PFSK-1 (cell line): ENCODE data around the gene DBF4B.
A peak's percentile ranks its signal among the peaks of the same experiment; 100 is the strongest.

Source experiments
- FOXP2 ChIP-seq: optimal IDR thresholded peaks from 2 replicates; pipeline ENCODE3; 2011; ENCODE audit warnings: borderline replicate concordance, control low read depth, inconsistent platforms; ENCODE audit not compliant: insufficient read depth; ENCODE audit errors: extremely low read length, extremely low read depth
- POLR2AphosphoS5 ChIP-seq: IDR thresholded peaks from 2 replicates; pipeline ENCODE4 v1.6.1; 2012; ENCODE audit warnings: low read depth, mild to moderate bottlenecking, control low read depth, low read length, moderate library complexity
- REST ChIP-seq, 2 experiments: IDR thresholded peaks; 2 replicates each; pipeline versions ENCODE4 v1.6.1 to v1.8.0; 2011 to 2012; ENCODE audit warnings: low read depth in 2 of 2, low read length in 2 of 2, control low read depth in 1 of 2, inconsistent platforms in 1 of 2, mild to moderate bottlenecking in 1 of 2, moderate library complexity in 1 of 2; ENCODE audit not compliant: insufficient read depth in 1 of 2
- SIN3A ChIP-seq: IDR thresholded peaks from 2 replicates; pipeline ENCODE4 v1.6.1; 2012; ENCODE audit warnings: mild to moderate bottlenecking, low read length, moderate library complexity, borderline replicate concordance; ENCODE audit not compliant: insufficient read depth
- TAF1 ChIP-seq: IDR thresholded peaks from 2 replicates; pipeline ENCODE4 v1.6.1; 2012; ENCODE audit warnings: low read length, control low read depth, borderline replicate concordance; ENCODE audit not compliant: insufficient read depth

The DBF4B gene

GRCh38 chr17:44781551-44782325, 73.3 kb downstream of the DBF4B start:
- TF ChIP-seq POLR2AphosphoS5 (peak; percentile 38; the same call in 1 of the 2 replicates), REST (IDR thresholded peaks at IDR 0.05; ENCODE audit: insufficient read depth in 1 of 2, low read depth in 2 of 2, low read length in 2 of 2) (no peak)

- TF ChIP-seq TAF1 (no peak), REST (IDR thresholded peaks at IDR 0.05; ENCODE audit: insufficient read depth in 1 of 2, low read depth in 2 of 2, low read length in 2 of 2) (no peak), POLR2AphosphoS5 (0 out of 2 replicates have a peak, but pooled peaks have one; percentile 1), SIN3A (no peak)
These were observed 73.9 kb downstream of the DBF4B start for GRCh38 chr17:44782326-44782850.

- TF ChIP-seq TAF1 (no peak), FOXP2 (no peak), POLR2AphosphoS5 (no peak), SIN3A (no peak), REST (IDR thresholded peaks at IDR 0.05; ENCODE audit: insufficient read depth in 1 of 2, low read depth in 2 of 2, low read length in 2 of 2) (no peak)
These were observed 77.5 kb downstream of the DBF4B start for GRCh38 chr17:44785921-44786320.

- TF ChIP-seq REST (IDR thresholded peaks at IDR 0.05; ENCODE audit: insufficient read depth in 1 of 2, low read depth in 2 of 2, low read length in 2 of 2) (no peak), TAF1 (no peak), FOXP2 (no peak), POLR2AphosphoS5 (no peak), SIN3A (no peak)
These were observed 78.2 kb downstream of the DBF4B start for GRCh38 chr17:44786551-44787081.
